ENCODE measurements around the gene C8A.

C8A gene

GRCh38 chr1:56838759-56839158 lies 15.8 kb upstream of the C8A start:
- no peak for DNase-seq

- no peak for DNase-seq
Measured at GRCh38 chr1:56843544-56843943, 11.1 kb upstream of the C8A start.

- no peak for DNase-seq
Measured at GRCh38 chr1:56844545-56845136, 10.0 kb upstream of the C8A start.

GRCh38 chr1:56845343-56845742 lies 9.3 kb upstream of the C8A start:
- DNase-seq = no peak

- DNase-seq = no peak
Measured at GRCh38 chr1:56849750-56850149, 4.8 kb upstream of the C8A start.

- DNase-seq = no peak
Measured at GRCh38 chr1:56850411-56850810, 4.2 kb upstream of the C8A start.

- no peak for DNase-seq
Measured at GRCh38 chr1:56850922-56851321, 3.7 kb upstream of the C8A start.

GRCh38 chr1:56852476-56852875 lies 2.1 kb upstream of the C8A start:
- no peak for DNase-seq

- no peak for DNase-seq
Measured at GRCh38 chr1:56855190-56855589, 593 bp downstream of the C8A start.

GRCh38 chr1:56856186-56856585 lies 1.6 kb downstream of the C8A start:
- no peak for DNase-seq

- no peak for DNase-seq
Measured at GRCh38 chr1:56859287-56859686, 4.7 kb downstream of the C8A start.

GRCh38 chr1:56863265-56863992 lies 8.8 kb downstream of the C8A start:
- no peak for DNase-seq

GRCh38 chr1:56864430-56864829 lies 9.8 kb downstream of the C8A start:
- DNase-seq = no peak

- DNase-seq = no peak
Measured at GRCh38 chr1:56866656-56867055, 12.1 kb downstream of the C8A start.

- DNase-seq = no peak
Measured at GRCh38 chr1:56867491-56867890, 12.9 kb downstream of the C8A start.

GRCh38 chr1:56868761-56869160 lies 14.2 kb downstream of the C8A start:
- no peak for DNase-seq

- no peak for DNase-seq
Measured at GRCh38 chr1:56872597-56872996, 18.0 kb downstream of the C8A start.

GRCh38 chr1:56873213-56873612 lies 18.6 kb downstream of the C8A start:
- no peak for DNase-seq

GRCh38 chr1:56874689-56875088 lies 20.1 kb downstream of the C8A start:
- no peak for DNase-seq

GRCh38 chr1:56877973-56878372 lies 23.4 kb downstream of the C8A start:
- no peak for DNase-seq

GRCh38 chr1:56880774-56881173 lies 26.2 kb downstream of the C8A start:
- no peak for DNase-seq

- DNase-seq = no peak
Measured at GRCh38 chr1:56881417-56881816, 26.8 kb downstream of the C8A start.

- no peak for DNase-seq
Measured at GRCh38 chr1:56890229-56890628, 35.6 kb downstream of the C8A start.

- no peak for DNase-seq
Measured at GRCh38 chr1:56894014-56894413, 39.4 kb downstream of the C8A start.

Data from CD4-positive, alpha-beta T cell treated with Interleukin-17A for 4 hours (primary cell).